Ammon's horn (tissue), 1 donor: ENCODE results near the gene SALL4.
"Not testable (repeated sequence)": the region's sequence is repeated elsewhere in the genome, so short reads cannot be mapped to it uniquely, and the experiment has no call there.

Experiments
- DNase-seq: peaks from one replicate; pipeline ENCODE4 v3.0.0-alpha.2; 2016; ENCODE audit warnings: low spot score

SALL4 gene

GRCh38 chr20:51765381-51765780 is 36.9 kb downstream of the SALL4 start:
- not testable (repeated sequence) for DNase-seq

GRCh38 chr20:51763965-51764602 is 38.2 kb downstream of the SALL4 start:
- DNase-seq, result no peak

- DNase-seq, result peak; percentile 16
These were observed 41.3 kb downstream of the SALL4 start for GRCh38 chr20:51760905-51761546.

GRCh38 chr20:51759769-51760510 is 42.4 kb downstream of the SALL4 start:
- DNase-seq, result no peak

GRCh38 chr20:51758978-51759544 is 43.3 kb downstream of the SALL4 start:
- DNase-seq, result peak; percentile 89

GRCh38 chr20:51757226-51757625 is 45.1 kb downstream of the SALL4 start:
- no peak for DNase-seq

GRCh38 chr20:51756653-51757052 is 45.7 kb downstream of the SALL4 start:
- DNase-seq, result no peak

- DNase-seq, result not testable (repeated sequence)
These were observed 49.1 kb downstream of the SALL4 start for GRCh38 chr20:51753220-51753619.

- DNase-seq, result no peak
These were observed 49.9 kb downstream of the SALL4 start for GRCh38 chr20:51752343-51752951.

- no peak for DNase-seq
These were observed 51.4 kb downstream of the SALL4 start for GRCh38 chr20:51750770-51751388.

GRCh38 chr20:51750037-51750769 is 52.1 kb downstream of the SALL4 start:
- DNase-seq, result peak; percentile 77

- no peak for DNase-seq
These were observed 52.7 kb downstream of the SALL4 start for GRCh38 chr20:51749674-51750036.

- no peak for DNase-seq
These were observed 55.0 kb downstream of the SALL4 start for GRCh38 chr20:51747182-51747911.

- DNase-seq, result no peak
These were observed 56.5 kb downstream of the SALL4 start for GRCh38 chr20:51745804-51746203.

GRCh38 chr20:51740838-51741237 is 61.5 kb downstream of the SALL4 start:
- DNase-seq, result no peak

- DNase-seq, result not testable (repeated sequence)
These were observed 62.0 kb downstream of the SALL4 start for GRCh38 chr20:51740308-51740707.

- no peak for DNase-seq
These were observed 62.5 kb downstream of the SALL4 start for GRCh38 chr20:51739722-51740249.

- no peak for DNase-seq
These were observed 63.4 kb downstream of the SALL4 start for GRCh38 chr20:51738877-51739447.

- DNase-seq, result not testable (repeated sequence)
These were observed 64.1 kb downstream of the SALL4 start for GRCh38 chr20:51738261-51738660.

- no peak for DNase-seq
These were observed 65.4 kb downstream of the SALL4 start for GRCh38 chr20:51736947-51737346.
